NCI-H446 treated with DMSO at 0.1 percent for 48 hours (cell line): ENCODE measurements around the gene TMEM178B.
"Not testable (repeated sequence)": the region's sequence is repeated elsewhere in the genome, so short reads cannot be mapped to it uniquely, and the experiment has no call there.

Source experiments
- DNase-seq: peaks from one replicate; lab custom pipeline; 2025; lab: John Stamatoyannopoulos, UW

The TMEM178B gene

DNA sequence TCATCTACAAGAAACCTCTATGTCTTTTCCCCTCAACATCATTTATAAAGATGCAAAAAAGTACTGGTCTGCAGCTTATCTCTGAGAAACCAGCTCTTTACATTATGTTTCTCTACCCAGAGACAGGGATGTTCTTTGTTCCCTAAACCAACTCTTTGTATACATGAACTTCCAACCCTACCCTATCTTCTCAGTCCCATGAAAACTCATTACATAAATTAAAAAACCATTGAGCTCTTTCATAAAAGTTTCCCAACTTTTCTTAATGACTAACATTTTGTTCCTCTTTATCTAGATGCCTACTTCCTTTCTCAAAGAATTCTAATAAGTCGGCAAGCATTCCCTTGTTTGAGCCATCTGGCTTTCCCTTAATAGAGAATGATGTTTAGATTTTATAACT, 284.5 kb downstream of the TMEM178B start:
- DNase-seq, result no peak

DNA sequence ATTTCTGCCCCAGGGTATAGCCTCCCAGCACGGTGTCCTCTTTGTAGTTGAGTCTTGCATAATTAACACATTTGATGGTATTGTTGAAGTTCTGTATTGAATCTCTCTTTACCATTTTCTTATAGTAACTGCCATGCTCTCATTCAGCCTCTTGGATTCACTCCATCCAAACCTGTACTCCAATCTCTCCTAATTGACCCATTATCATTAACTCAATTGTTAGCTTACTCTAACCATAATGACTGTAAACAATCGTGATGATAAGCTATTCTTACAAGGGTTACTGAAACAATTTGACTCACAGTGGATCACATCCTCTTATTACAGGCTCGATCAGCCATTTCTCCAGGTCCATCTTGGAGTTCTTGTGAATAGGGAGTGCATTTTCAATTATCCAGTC, 285.4 kb downstream of the TMEM178B start:
- no peak for DNase-seq

- no peak for DNase-seq
Observed at GRCh38 chr7:141359740-141360415, 286.0 kb downstream of the TMEM178B start.

- DNase-seq, result no peak
Observed at GRCh38 chr7:141360416-141360760, 286.5 kb downstream of the TMEM178B start.

DNA sequence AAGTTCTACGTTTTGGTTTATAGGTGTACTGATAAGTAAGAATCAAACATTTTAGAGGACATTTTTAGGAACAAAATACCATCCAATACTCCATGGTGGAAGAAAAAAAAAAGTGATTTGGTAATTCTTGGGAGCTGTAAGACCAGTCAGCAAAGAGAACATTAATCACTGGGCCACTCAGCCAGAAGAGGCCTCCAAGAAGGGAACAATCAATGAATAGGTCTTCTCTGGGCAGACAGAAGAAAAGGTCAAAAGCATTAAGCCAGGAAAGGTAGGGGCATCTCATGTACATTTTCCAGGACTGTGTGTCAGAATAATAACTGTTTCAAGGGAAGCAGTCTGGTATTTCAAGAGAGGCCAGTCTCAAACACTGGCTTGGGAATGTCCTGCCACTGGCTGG, 286.9 kb downstream of the TMEM178B start:
- DNase-seq, result no peak

DNA sequence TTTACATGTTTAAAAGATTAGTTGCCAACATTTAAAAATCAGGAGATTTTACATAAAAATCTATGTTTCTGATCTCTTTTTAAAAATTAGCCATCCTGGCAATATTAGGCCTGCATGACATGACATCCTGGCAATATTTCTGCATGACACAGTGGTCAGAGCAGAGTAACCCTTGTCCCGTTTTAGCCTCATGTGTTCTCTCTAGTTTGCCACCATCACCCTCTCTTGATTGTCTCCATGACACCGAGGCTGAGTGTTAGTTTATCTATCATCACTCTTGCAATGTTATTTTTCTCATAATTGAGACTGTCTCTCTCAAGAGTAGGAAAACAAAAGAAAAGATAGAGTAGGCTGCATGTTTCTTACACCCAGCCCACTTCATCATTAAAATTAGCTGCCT, 287.6 kb downstream of the TMEM178B start:
- DNase-seq, result no peak

DNA sequence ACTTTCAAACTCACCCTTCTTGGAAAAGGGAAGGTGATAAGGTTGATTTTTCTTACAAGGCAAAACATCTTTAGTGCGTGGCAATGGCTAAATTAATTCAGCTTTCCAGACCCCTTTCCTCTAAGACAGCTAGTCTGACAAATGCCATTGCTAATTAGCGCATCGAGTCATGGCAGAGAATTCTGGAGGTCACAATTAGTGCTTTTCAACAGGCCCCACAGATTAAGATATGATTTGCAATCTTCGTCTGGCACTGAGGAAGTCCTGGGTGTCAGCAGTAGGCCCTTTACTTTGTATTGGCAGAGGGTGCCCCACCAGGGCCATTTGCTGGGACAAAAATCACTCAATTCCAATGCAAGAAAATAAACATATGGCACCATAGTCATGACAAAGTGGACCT, 288.1 kb downstream of the TMEM178B start:
- no peak for DNase-seq

- DNase-seq, result peak; percentile 36
Observed at GRCh38 chr7:141362580-141363435, 288.9 kb downstream of the TMEM178B start.

GRCh38 chr7:141363748-141364147, 289.9 kb downstream of the TMEM178B start:
- DNase-seq, result no peak

DNA sequence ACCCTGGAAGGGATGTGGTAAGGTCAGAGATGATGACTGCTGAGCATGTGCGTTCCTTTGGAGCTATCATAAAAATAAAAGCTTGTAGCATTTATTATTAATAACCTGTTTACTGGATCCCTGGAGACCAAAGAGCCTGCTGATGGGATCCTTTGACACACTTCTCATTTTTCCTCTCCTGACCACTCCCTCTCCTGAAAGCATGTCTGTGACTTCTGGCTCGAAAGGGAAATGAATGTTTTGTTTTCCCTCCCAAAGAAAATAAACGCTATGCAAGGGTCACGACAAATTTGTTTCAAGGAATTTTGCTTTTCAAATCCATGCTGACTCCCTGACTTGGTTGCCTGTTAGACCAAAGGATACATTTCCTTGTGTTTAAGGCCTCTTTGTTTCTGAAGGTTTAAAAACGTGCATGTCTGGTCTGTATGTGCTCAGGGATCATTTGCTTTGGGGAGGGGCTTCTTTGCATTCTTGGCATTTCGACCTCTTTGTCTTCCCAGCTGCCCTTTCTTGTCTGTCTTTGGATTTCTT, 292.3 kb downstream of the TMEM178B start:
- DNase-seq, result no peak

GRCh38 chr7:141369422-141369821, 295.6 kb downstream of the TMEM178B start:
- peak; percentile 30 for DNase-seq

DNA sequence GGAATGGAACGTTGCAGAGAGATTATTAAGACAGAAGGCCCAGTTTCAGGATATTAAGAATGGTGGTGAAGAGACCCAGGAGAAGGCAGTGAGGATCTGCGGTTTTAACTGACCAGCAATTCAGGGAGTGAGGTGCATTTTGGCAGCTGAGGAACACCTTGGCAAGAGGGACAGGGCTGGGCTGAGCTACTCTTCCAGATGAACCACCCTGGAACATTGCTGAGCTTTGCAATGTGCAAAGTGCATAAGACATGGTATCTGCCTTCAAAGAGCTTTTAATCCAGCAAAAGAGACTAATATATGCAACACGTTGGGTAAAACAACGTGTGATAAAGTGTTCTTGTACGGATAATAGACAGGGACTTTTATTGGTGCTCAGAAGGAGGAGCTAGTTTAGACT, 296.3 kb downstream of the TMEM178B start:
- no peak for DNase-seq

GRCh38 chr7:141370650-141371049, 296.8 kb downstream of the TMEM178B start:
- DNase-seq, result no peak

- DNase-seq, result no peak
Observed at GRCh38 chr7:141374425-141374824, 300.6 kb downstream of the TMEM178B start.

GRCh38 chr7:141375442-141375841, 301.6 kb downstream of the TMEM178B start:
- DNase-seq, result no peak

GRCh38 chr7:141377906-141378305, 304.0 kb downstream of the TMEM178B start:
- no peak for DNase-seq

GRCh38 chr7:141378405-141378804, 304.5 kb downstream of the TMEM178B start:
- DNase-seq, result no peak

GRCh38 chr7:141381794-141382427, 308.0 kb downstream of the TMEM178B start:
- peak; percentile 91 for DNase-seq

DNA sequence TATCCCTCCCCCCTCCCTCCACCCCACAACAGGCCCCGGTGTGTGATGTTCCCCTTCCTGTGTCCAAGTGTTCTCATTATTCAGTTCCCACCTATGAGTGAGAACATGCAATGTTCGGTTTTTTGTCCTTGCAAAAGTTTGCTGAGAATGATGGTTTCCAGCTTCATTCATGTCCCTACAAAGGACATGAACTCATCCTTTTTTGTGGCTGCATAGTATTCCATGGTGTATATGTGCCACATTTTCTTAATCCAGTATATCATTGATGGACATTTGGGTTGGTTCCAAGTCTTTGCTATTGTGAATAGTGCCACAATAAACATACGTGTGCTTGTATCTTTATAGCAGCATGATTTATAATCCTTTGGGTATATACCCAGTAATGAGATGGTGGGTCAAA, 309.5 kb downstream of the TMEM178B start:
- DNase-seq, result not testable (repeated sequence)

- DNase-seq, result no peak
Observed at GRCh38 chr7:141386881-141387280, 313.0 kb downstream of the TMEM178B start.

DNA sequence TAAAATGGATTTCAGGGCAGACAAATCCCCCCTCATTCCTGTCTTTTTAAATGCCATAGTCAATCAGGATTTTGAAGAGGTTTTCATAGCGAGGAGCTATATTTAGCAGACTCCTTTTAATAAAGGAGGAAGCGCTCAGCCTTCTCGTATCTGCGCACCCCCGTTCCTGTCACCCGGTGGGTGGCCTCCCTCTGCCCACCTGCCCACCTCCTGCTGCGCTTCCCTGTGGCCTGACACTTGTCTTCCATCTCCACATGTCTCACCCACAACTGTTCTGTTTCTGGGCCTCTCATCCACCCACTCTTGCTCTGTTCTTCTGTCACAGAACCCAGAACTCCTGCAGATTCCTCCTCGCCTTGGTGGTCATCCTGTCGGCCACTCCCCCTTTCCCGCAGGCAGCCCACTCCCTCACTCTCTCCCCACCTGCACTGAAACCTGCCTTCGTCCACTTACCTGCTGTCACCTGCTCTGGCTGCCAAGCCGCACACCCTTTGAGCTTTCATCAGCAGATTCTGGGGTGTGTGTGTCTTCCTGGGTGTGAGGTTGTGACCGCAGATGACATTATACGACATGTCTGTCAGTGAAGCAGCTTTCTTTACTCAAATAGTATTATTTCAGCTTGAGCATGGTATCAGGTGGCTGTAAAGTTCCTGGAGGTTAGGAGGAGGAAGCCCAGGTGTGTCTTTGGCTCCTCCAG, 313.8 kb downstream of the TMEM178B start:
- DNase-seq, result no peak

DNA sequence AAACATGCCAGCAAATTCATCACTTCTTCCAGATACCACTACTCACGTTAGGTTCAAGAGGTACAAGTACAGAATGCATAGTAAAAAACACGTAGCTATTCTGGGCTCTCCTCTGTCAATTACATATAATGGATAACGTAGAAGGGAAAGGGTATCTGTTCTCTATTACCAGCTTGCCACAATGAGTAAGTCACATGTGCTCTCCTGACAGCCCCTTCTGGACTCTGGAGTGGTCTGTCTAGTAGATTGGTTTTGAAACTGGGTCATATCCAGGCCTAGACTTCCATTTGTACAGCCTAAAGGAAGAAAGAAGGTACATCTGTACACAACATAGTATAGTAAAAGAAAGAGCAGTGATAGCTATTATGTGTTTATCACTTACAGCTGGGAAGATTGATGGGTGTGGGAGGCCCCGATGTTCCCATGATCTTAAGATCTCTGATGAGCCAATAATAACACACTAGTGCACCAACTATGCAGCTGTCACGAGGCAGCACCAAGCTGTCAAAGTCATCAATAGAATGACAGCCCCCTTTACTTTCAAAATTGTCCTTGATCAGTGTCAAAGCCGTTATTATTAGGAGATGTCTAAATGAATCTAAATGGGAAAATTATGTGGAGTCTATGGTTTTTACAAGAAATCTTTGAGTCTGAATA, 315.4 kb downstream of the TMEM178B start:
- DNase-seq, result no peak
